HEK293 (cell line): ENCODE measurements around the gene TMOD2.

Source experiments
- CTCF ChIA-PET: fragments of 350-600 bp; formaldehyde crosslinking; extraction: SDS; loops from one replicate; lab custom pipeline; 2021; ENCODE audit warnings: antibody characterized with exemption; lab: Yijun Ruan, JAX
- POLR2A ChIA-PET: fragments of 300-600 bp; formaldehyde crosslinking; extraction: SDS; loops from one replicate; lab custom pipeline; 2020; ENCODE audit warnings: antibody characterized with exemption, inconsistent platforms; lab: Yijun Ruan, JAX
- H3K27ac ChIP-seq: fragments of 200-500 bp; sonication (Bioruptor generic); 2 replicates; pipeline ENCODE4 v1.5.1; 2014; ENCODE audit warnings: low read depth, low read length, control low read depth, inconsistent platforms; ENCODE audit errors: extremely low read depth
- H3K36me3 ChIP-seq, 2 experiments: fragments of 200-500 bp in 1 of 2; sonication (Bioruptor generic) in 1 of 2; 1 replicate in 1 of 2; 2 replicates in 1 of 2; pipeline ENCODE4 v1.5.1; 2014 to 2017; ENCODE audit warnings: inconsistent platforms in 2 of 2, low read length in 2 of 2; ENCODE audit not compliant: control insufficient read depth in 2 of 2, insufficient read depth in 1 of 2
- H3K4me1 ChIP-seq: fragments of 200-500 bp; sonication (Bioruptor generic); 2 replicates; pipeline ENCODE4 v1.5.1; 2014; ENCODE audit warnings: mild to moderate bottlenecking, low read length, inconsistent platforms; ENCODE audit not compliant: control insufficient read depth, insufficient read depth
- H3K4me3 ChIP-seq: 2 replicates; pipeline ENCODE4 v1.5.1; 2011; ENCODE audit warnings: low read depth, mild to moderate bottlenecking, control low read depth, low read length, moderate library complexity
- H3K9me3 ChIP-seq: fragments of 200-500 bp; sonication (Bioruptor generic); 2 replicates; pipeline ENCODE4 v1.5.1; 2014; ENCODE audit warnings: low read depth, low read length, inconsistent platforms; ENCODE audit not compliant: control insufficient read depth, insufficient read depth
- OSR2 ChIP-seq: fragments of 450-650 bp; formaldehyde crosslinking; IDR thresholded peaks from 2 replicates; pipeline ENCODE4 v1.5.1; 2016; ENCODE audit warnings: missing biosample characterization, missing genetic modification characterization
- ZFP3 ChIP-seq: fragments of 450-650 bp; formaldehyde crosslinking; IDR thresholded peaks from 2 replicates; pipeline ENCODE4 v1.5.1; 2016; ENCODE audit warnings: low read depth, missing biosample characterization, missing genetic modification characterization
- ZNF19 ChIP-seq: fragments of 450-650 bp; formaldehyde crosslinking; IDR thresholded peaks from 2 replicates; pipeline ENCODE4; 2016; ENCODE audit warnings: missing biosample characterization, missing genetic modification characterization, low read depth
- ZNF266 ChIP-seq: fragments of 450-650 bp; formaldehyde crosslinking; IDR thresholded peaks from 2 replicates; pipeline ENCODE4 v1.5.1; 2016; ENCODE audit warnings: missing biosample characterization, missing genetic modification characterization, low read depth
- ZNF660 ChIP-seq: fragments of 450-650 bp; IDR thresholded peaks from 2 replicates; pipeline ENCODE4 v1.5.1; 2018; ENCODE audit warnings: missing biosample characterization, mild to moderate bottlenecking, missing genetic modification characterization
- TF ChIP-seq, protein P1 (sequence below): fragments of 450-650 bp; formaldehyde crosslinking; IDR thresholded peaks from 2 replicates; pipeline ENCODE4 v1.5.1; 2016; ENCODE audit warnings: missing biosample characterization, missing genetic modification characterization
- TF ChIP-seq, protein P2 (sequence below): fragments of 450-650 bp; formaldehyde crosslinking; IDR thresholded peaks from 2 replicates; pipeline ENCODE4; 2016; ENCODE audit warnings: missing biosample characterization, missing genetic modification characterization
- TF ChIP-seq, protein P3 (sequence below): fragments of 450-650 bp; IDR thresholded peaks from 2 replicates; pipeline ENCODE4 v1.5.1; 2018; ENCODE audit warnings: missing biosample characterization, missing genetic modification characterization
- TF ChIP-seq, protein P4 (sequence below): fragments of 450-650 bp; formaldehyde crosslinking; IDR thresholded peaks from 2 replicates; pipeline ENCODE4 v1.5.1; 2016; ENCODE audit warnings: missing biosample characterization, missing genetic modification characterization, low read depth

TMOD2 gene

DNA sequence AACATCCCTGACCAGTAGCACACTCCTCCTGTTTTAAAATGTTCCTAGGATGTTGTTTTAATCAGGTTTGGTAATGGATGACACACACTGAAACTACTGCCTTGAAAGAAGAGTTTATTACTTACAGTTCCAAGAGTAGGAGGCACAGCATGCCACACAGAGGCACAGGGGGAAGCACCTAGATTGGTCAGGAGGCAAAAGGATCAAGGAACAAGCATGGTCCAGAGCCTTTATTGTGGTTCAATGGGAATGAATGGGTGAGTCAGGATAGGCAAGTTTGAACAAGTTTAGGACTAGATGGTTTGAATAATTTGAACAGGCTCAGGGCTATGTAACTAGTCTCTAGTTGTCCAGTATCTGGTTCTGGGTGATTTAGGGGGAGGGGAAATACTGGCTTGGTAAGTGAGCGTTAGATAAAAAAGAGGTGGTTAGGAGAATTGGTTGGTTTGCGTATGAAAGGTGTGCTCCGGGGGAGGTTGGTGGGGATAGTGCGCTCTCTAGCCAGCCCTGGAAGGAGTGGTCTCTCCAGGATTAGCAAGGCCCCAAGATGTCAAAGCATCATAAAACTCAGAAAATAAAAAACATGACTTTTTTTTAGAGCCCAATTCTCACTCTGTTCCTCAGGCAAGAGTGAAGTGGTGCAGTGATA is 113.1 kb downstream of the TMOD2 start:
- POLR2A ChIA-PET, result no interaction called here
- TF ChIP-seq OSR2 (tag by site-specific recombination) (peak; percentile 57), ZNF660 (tag by site-specific recombination) (no peak), ZNF266 (peak; percentile 98)
- TF ChIP-seq, all 188 proteins: peak for 2
- CTCF ChIA-PET, result interaction anchor here (0.6 kb wide), 1 partner anchor 31 kb away, joined by 3 read pairs; no protein-coding TSS in a partner anchor
- Histone ChIP-seq H3K4me3 (no peak overlapping the region), H3K36me3 (peaks cover 12 to 17% of the 10 kb centered on the region in 2 experiments), H3K27ac (no peak overlapping the region), H3K4me1 (no peaks in the 10 kb centered on the region), H3K9me3 (no peaks in the 10 kb centered on the region)

DNA sequence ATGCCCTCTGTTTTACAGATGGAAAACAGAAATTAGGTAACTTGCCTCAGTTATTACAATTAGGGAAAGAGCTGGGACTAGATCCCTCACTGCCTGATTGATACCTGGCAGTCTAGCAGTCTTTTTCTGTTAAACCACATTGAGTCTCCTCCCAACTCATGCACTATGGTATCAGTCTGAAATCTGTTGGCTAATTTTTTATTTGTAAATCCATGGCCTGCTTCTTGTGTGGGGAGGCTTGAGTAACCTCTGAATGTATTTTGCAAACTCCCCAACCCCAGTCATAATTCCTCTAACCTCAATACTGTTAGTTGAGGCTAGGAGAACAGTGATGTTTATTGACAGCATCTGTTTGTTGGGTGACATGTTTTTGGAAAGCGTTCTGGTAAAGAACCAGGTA is 113.9 kb downstream of the TMOD2 start:
- Histone ChIP-seq H3K4me3 (no peak overlapping the region), H3K27ac (no peak overlapping the region), H3K4me1 (no peaks in the 10 kb centered on the region), H3K9me3 (no peaks in the 10 kb centered on the region)
- POLR2A ChIA-PET, result no interaction called here
- TF ChIP-seq, protein P1, sequence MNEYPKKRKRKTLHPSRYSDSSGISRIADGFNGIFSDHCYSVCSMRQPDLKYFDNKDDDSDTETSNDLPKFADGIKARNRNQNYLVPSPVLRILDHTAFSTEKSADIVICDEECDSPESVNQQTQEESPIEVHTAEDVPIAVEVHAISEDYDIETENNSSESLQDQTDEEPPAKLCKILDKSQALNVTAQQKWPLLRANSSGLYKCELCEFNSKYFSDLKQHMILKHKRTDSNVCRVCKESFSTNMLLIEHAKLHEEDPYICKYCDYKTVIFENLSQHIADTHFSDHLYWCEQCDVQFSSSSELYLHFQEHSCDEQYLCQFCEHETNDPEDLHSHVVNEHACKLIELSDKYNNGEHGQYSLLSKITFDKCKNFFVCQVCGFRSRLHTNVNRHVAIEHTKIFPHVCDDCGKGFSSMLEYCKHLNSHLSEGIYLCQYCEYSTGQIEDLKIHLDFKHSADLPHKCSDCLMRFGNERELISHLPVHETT, result no peak
- TF ChIP-seq, protein P2, sequence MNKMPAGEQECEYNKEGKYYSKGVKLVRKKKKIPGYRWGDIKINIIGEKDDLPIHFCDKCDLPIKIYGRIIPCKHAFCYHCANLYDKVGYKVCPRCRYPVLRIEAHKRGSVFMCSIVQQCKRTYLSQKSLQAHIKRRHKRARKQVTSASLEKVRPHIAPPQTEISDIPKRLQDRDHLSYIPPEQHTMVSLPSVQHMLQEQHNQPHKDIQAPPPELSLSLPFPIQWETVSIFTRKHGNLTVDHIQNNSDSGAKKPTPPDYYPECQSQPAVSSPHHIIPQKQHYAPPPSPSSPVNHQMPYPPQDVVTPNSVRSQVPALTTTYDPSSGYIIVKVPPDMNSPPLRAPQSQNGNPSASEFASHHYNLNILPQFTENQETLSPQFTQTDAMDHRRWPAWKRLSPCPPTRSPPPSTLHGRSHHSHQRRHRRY (tag by site-specific recombination), result no peak
- TF ChIP-seq ZFP3 (tag by site-specific recombination) (no peak), ZNF19 (tag by site-specific recombination) (no peak), ZNF266 (no peak)
- TF ChIP-seq, protein P3, sequence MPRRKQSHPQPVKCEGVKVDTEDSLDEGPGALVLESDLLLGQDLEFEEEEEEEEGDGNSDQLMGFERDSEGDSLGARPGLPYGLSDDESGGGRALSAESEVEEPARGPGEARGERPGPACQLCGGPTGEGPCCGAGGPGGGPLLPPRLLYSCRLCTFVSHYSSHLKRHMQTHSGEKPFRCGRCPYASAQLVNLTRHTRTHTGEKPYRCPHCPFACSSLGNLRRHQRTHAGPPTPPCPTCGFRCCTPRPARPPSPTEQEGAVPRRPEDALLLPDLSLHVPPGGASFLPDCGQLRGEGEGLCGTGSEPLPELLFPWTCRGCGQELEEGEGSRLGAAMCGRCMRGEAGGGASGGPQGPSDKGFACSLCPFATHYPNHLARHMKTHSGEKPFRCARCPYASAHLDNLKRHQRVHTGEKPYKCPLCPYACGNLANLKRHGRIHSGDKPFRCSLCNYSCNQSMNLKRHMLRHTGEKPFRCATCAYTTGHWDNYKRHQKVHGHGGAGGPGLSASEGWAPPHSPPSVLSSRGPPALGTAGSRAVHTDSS (tag by site-specific recombination), result no peak
- TF ChIP-seq, protein P4, sequence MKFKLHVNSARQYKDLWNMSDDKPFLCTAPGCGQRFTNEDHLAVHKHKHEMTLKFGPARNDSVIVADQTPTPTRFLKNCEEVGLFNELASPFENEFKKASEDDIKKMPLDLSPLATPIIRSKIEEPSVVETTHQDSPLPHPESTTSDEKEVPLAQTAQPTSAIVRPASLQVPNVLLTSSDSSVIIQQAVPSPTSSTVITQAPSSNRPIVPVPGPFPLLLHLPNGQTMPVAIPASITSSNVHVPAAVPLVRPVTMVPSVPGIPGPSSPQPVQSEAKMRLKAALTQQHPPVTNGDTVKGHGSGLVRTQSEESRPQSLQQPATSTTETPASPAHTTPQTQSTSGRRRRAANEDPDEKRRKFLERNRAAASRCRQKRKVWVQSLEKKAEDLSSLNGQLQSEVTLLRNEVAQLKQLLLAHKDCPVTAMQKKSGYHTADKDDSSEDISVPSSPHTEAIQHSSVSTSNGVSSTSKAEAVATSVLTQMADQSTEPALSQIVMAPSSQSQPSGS, result no peak
- TF ChIP-seq, all 188 proteins: peak for 0
- peaks cover 12 to 21% of the 10 kb centered on the region in 2 experiments for H3K36me3 ChIP-seq
- CTCF ChIA-PET, result interaction anchor here (1.2 kb wide), 1 partner anchor 9 kb away, joined by 4 read pairs; no protein-coding TSS in a partner anchor
